WTC11 (cell line): ENCODE data around the gene URI1. TPM values are rescaled to one million over a fixed set of nuclear protein-coding genes. Genes with fewer than 3 reads are reported as not detected.
"Not testable (repeated sequence)": the region's sequence is repeated elsewhere in the genome, so short reads cannot be mapped to it uniquely, and the experiment has no call there.

ENCODE experiments used
- ATAC-seq: fragments of 200-7000 bp; cut with Tn5 transposase; 2 replicates; pipeline ENCODE4 v1.10.0; 2021; ENCODE audit warnings: mild to moderate bottlenecking, moderate library complexity
- CTCF ChIA-PET: fragments of 300-600 bp; sonication (Branson Sonifier 250); formaldehyde crosslinking; loops from one replicate; lab custom pipeline; 2021; ENCODE audit warnings: antibody characterized with exemption; lab: Charles Lee
- POLR2A ChIA-PET: fragments of 350-600 bp; sonication (Branson Sonifier 250); formaldehyde crosslinking; loops from one replicate; lab custom pipeline; 2021; ENCODE audit warnings: antibody characterized with exemption; lab: Charles Lee
- DNase-seq: peaks from one replicate; pipeline ENCODE4 v3.0.0; 2021; ENCODE audit warnings: low spot score
- H3K27ac Mint-ChIP-seq: 2 replicates; pipeline ENCODE4 v1.8.0; 2021; ENCODE audit warnings: mixed read lengths
- H3K27me3 Mint-ChIP-seq: 2 replicates; pipeline ENCODE4 v1.8.0; 2021; ENCODE audit warnings: low read depth, mild to moderate bottlenecking, moderate library complexity, mixed read lengths
- H3K36me3 Mint-ChIP-seq: 2 replicates; pipeline ENCODE4 v1.8.0; 2021; ENCODE audit warnings: mixed read lengths
- H3K4me1 Mint-ChIP-seq: 2 replicates; pipeline ENCODE4 v1.8.0; 2022; ENCODE audit warnings: mixed read lengths
- H3K4me3 Mint-ChIP-seq: 2 replicates; pipeline ENCODE4 v1.8.0; 2021; ENCODE audit warnings: mild to moderate bottlenecking, moderate library complexity, mixed read lengths
- H3K9me3 Mint-ChIP-seq: 2 replicates; pipeline ENCODE4 v1.8.0; 2021; ENCODE audit warnings: mixed read lengths
- AR ChIP-seq: fragments of 250-450 bp; sonication (Bioruptor Pico); IDR thresholded peaks from 2 replicates; pipeline ENCODE4 v1.9.0; 2021; ENCODE audit warnings: mild to moderate bottlenecking
- ATF1 ChIP-seq: sonication (generic); formaldehyde crosslinking; IDR thresholded peaks from 2 replicates; pipeline ENCODE4 v1.8.1; 2023; ENCODE audit warnings: mild to moderate bottlenecking, moderate library complexity, missing genetic modification reagents
- ATF6 ChIP-seq: sonication (generic); formaldehyde crosslinking; IDR thresholded peaks from 2 replicates; pipeline ENCODE4 v1.8.1; 2023; ENCODE audit warnings: mild to moderate bottlenecking, missing genetic modification reagents
- E2F1 ChIP-seq: sonication (generic); formaldehyde crosslinking; IDR thresholded peaks from 2 replicates; pipeline ENCODE4 v1.8.0; 2022; ENCODE audit warnings: mild to moderate bottlenecking, missing genetic modification reagents
- FOXP1 ChIP-seq: sonication (generic); formaldehyde crosslinking; IDR thresholded peaks from 2 replicates; pipeline ENCODE4 v1.8.0; 2022; ENCODE audit warnings: missing genetic modification reagents, mild to moderate bottlenecking, moderate library complexity, borderline replicate concordance
- GABPB1 ChIP-seq: sonication (generic); formaldehyde crosslinking; IDR thresholded peaks from 2 replicates; pipeline ENCODE4 v1.8.1; 2023; ENCODE audit warnings: mild to moderate bottlenecking, missing genetic modification reagents
- GTF2I ChIP-seq: fragments of 250-450 bp; sonication (Bioruptor Pico); conservative IDR thresholded peaks from 2 replicates; pipeline ENCODE4 v1.4.0; 2021; ENCODE audit warnings: mild to moderate bottlenecking
- JAZF1 ChIP-seq: fragments of 250-450 bp; sonication (Bioruptor Pico); IDR thresholded peaks from 2 replicates; pipeline ENCODE4 v1.9.0; 2021; ENCODE audit warnings: moderate library complexity, mild to moderate bottlenecking, inconsistent platforms
- JUN ChIP-seq: sonication (generic); formaldehyde crosslinking; IDR thresholded peaks from 2 replicates; pipeline ENCODE4 v1.8.0; 2023; ENCODE audit warnings: mild to moderate bottlenecking, missing genetic modification reagents
- TCF7 ChIP-seq: sonication (generic); formaldehyde crosslinking; IDR thresholded peaks from 2 replicates; pipeline ENCODE4 v1.8.0; 2022; ENCODE audit warnings: mild to moderate bottlenecking, low read depth, missing genetic modification reagents, moderate library complexity
- TP53 ChIP-seq: sonication (generic); formaldehyde crosslinking; IDR thresholded peaks from 2 replicates; pipeline ENCODE4 v1.8.1; 2023; ENCODE audit warnings: mild to moderate bottlenecking, missing genetic modification reagents
- ZNF219 ChIP-seq: sonication (generic); formaldehyde crosslinking; IDR thresholded peaks from 2 replicates; pipeline ENCODE4 v1.8.0; 2023; ENCODE audit warnings: missing genetic modification reagents, mild to moderate bottlenecking, borderline replicate concordance
- ZNF232 ChIP-seq: sonication (generic); formaldehyde crosslinking; IDR thresholded peaks from 2 replicates; pipeline ENCODE4 v1.8.0; 2022; ENCODE audit warnings: mild to moderate bottlenecking, missing genetic modification reagents
- ZNF423 ChIP-seq: fragments of 250-450 bp; sonication (Bioruptor Pico); IDR thresholded peaks from 2 replicates; pipeline ENCODE4 v2.1.2; 2022; ENCODE audit warnings: mild to moderate bottlenecking, moderate library complexity
- total RNA-seq: library from RNA; stranded (reverse); gene quantifications from 3 replicates; pipeline ENCODE4 v1.2.3, GENCODE V29; 2021
- TF ChIP-seq, protein P1 (sequence below): sonication (generic); formaldehyde crosslinking; IDR thresholded peaks from 2 replicates; pipeline ENCODE4 v1.8.1; 2023; ENCODE audit warnings: mild to moderate bottlenecking, missing genetic modification reagents, moderate library complexity

URI1 gene
- total RNA-seq, 1 experiment from 2014 or later: 57.1 TPM

GRCh38 chr19:30036154-30037129, 94.4 kb downstream of the URI1 start:
- H3K36me3 Mint-ChIP-seq: peaks cover 61% of the 10 kb centered on the region

GRCh38 chr19:30037835-30038234, 95.8 kb downstream of the URI1 start:
- H3K27me3 Mint-ChIP-seq: no peaks in the 10 kb centered on the region
- H3K36me3 Mint-ChIP-seq: peaks cover 59% of the 10 kb centered on the region
- no peak overlapping the region for H3K4me3 Mint-ChIP-seq
- no peak overlapping the region for H3K27ac Mint-ChIP-seq
- H3K4me1 Mint-ChIP-seq: peaks cover 14% of the 10 kb centered on the region
- ChIA-PET POLR2A (no interaction called here), CTCF (no interaction called here)
- DNase-seq (no peak), ATAC-seq (no peak)
- peaks cover 43% of the 10 kb centered on the region for H3K9me3 Mint-ChIP-seq
- no peak for TF ChIP-seq JAZF1

More at GRCh38 chr19:30036154-30037129, 94.4 kb downstream of the URI1 start:
- no peak overlapping the region for H3K4me3 Mint-ChIP-seq
- POLR2A ChIA-PET: no interaction called here
- no peak for TF ChIP-seq ZNF219
- TF ChIP-seq ATF1: no peak
- no peak for TF ChIP-seq E2F1 (CRISPR knock-in tag)
- TF ChIP-seq GABPB1 (CRISPR knock-in tag): no peak
- TF ChIP-seq AR: no peak
- no peak for TF ChIP-seq TCF7 (CRISPR knock-in tag)
- no peak for TF ChIP-seq JUN
- TF ChIP-seq ZNF423 (CRISPR knock-in tag): no peak
- TF ChIP-seq GTF2I (CRISPR knock-in tag): no peak
- no peak for TF ChIP-seq ZNF232 (CRISPR knock-in tag)
- no peak for TF ChIP-seq FOXP1 (CRISPR knock-in tag)
- no peak for TF ChIP-seq TP53 (CRISPR knock-in tag)
- TF ChIP-seq, protein P1, sequence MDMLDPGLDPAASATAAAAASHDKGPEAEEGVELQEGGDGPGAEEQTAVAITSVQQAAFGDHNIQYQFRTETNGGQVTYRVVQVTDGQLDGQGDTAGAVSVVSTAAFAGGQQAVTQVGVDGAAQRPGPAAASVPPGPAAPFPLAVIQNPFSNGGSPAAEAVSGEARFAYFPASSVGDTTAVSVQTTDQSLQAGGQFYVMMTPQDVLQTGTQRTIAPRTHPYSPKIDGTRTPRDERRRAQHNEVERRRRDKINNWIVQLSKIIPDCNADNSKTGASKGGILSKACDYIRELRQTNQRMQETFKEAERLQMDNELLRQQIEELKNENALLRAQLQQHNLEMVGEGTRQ (CRISPR knock-in tag): no peak
- TF ChIP-seq ATF6 (CRISPR knock-in tag): no peak
- TF ChIP-seq, all 79 proteins: peak for 0
- H3K4me1 Mint-ChIP-seq: peaks cover 10% of the 10 kb centered on the region
- DNase-seq: no peak
- ATAC-seq: no peak
- CTCF ChIA-PET: no interaction called here
- H3K27me3 Mint-ChIP-seq: no peaks in the 10 kb centered on the region
- H3K27ac Mint-ChIP-seq: no peak overlapping the region
- peaks cover 40% of the 10 kb centered on the region for H3K9me3 Mint-ChIP-seq

DNA sequence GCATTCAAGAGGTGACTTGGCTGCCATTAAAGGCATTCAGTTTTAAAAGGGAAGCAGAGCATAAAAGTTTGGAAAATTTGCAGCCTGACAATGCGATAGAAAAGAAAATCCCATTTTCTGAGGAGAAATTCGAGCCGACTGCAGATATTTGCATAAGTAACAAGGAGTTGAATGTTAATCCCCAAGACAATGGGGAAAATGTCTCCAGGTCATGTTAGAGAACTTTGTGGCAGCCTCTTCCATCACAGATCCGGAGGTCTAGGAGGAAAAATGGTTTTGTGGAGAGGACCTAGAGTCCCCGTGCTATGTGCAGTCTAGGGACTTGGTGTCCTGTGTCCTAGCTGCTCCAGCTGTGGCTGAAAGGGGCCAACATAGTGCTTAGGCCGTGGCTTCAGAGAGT, 99.9 kb downstream of the URI1 start:
- H3K4me3 Mint-ChIP-seq, CTCF ChIA-PET, H3K27ac Mint-ChIP-seq, H3K27me3 Mint-ChIP-seq, DNase-seq, POLR2A ChIA-PET, ATAC-seq: not testable (repeated sequence)
- peaks cover 44% of the 10 kb centered on the region for H3K9me3 Mint-ChIP-seq
- peaks cover 15% of the 10 kb centered on the region for H3K4me1 Mint-ChIP-seq
- H3K36me3 Mint-ChIP-seq: peaks cover 43% of the 10 kb centered on the region

GRCh38 chr19:30043008-30043407, 101.0 kb downstream of the URI1 start:
- CTCF ChIA-PET, DNase-seq, ATAC-seq, H3K27me3 Mint-ChIP-seq, H3K27ac Mint-ChIP-seq, POLR2A ChIA-PET, H3K4me3 Mint-ChIP-seq: not testable (repeated sequence)
- H3K9me3 Mint-ChIP-seq: peaks cover 33% of the 10 kb centered on the region
- H3K4me1 Mint-ChIP-seq: peaks cover 15% of the 10 kb centered on the region
- H3K36me3 Mint-ChIP-seq: peaks cover 33% of the 10 kb centered on the region
